GM23338 (cell line): ENCODE results near the gene TENM4. TPM values are rescaled to one million over a fixed set of nuclear protein-coding genes. Genes with fewer than 3 reads are reported as not detected.

Experiments
- ATAC-seq: fragments of 200-7000 bp; cut with Tn5 transposase; 3 replicates; pipeline ENCODE4 v1.9.1; 2020
- DNase-seq: peaks from one replicate; pipeline ENCODE4 v3.0.0-alpha.2; 2015; ENCODE audit warnings: low spot score
- H2AFZ ChIP-seq: fragments of 200-600 bp; sonication (generic); 2 replicates; pipeline ENCODE4 v1.8.0; 2016; ENCODE audit warnings: antibody characterized with exemption, mild to moderate bottlenecking, moderate library complexity
- H3F3A ChIP-seq: fragments of 200-600 bp; sonication (generic); replicated peaks from 2 replicates; pipeline ENCODE4 v1.8.0; 2017; ENCODE audit warnings: antibody characterized with exemption, mixed run types, low read depth
- H3K27ac ChIP-seq: fragments of 200-600 bp; sonication (generic); 2 replicates; pipeline ENCODE4 v1.6.1; 2016; ENCODE audit warnings: low read depth
- H3K27me3 ChIP-seq: fragments of 200-600 bp; sonication (generic); 2 replicates; pipeline ENCODE4 v1.8.0; 2016; ENCODE audit warnings: mild to moderate bottlenecking, mixed run types, moderate library complexity; ENCODE audit not compliant: insufficient read depth
- H3K36me3 ChIP-seq: fragments of 200-600 bp; sonication (generic); 2 replicates; pipeline ENCODE4 v1.8.0; 2016; ENCODE audit warnings: mild to moderate bottlenecking; ENCODE audit not compliant: insufficient read depth
- H3K4me1 ChIP-seq: fragments of 200-600 bp; sonication (generic); 2 replicates; pipeline ENCODE4 v1.8.0; 2016; ENCODE audit warnings: mild to moderate bottlenecking, moderate library complexity; ENCODE audit not compliant: insufficient read depth
- H3K4me2 ChIP-seq: fragments of 200-600 bp; sonication (generic); 2 replicates; pipeline ENCODE4 v1.7.1; 2017; ENCODE audit warnings: mixed run types
- H3K4me3 ChIP-seq: fragments of 200-600 bp; sonication (generic); 2 replicates; pipeline ENCODE4 v1.6.1; 2016; ENCODE audit warnings: mixed run types
- H3K79me2 ChIP-seq: fragments of 200-600 bp; sonication (generic); replicated peaks from 2 replicates; pipeline ENCODE4 v1.8.0; 2017; ENCODE audit warnings: mild to moderate bottlenecking; ENCODE audit not compliant: insufficient read depth
- H3K9me2 ChIP-seq: fragments of 200-600 bp; sonication (generic); 2 replicates; pipeline ENCODE4 v1.8.0; 2017; ENCODE audit not compliant: insufficient read depth
- H4K20me1 ChIP-seq: fragments of 200-600 bp; sonication (generic); replicated peaks from 2 replicates; pipeline ENCODE4 v1.8.0; 2017; ENCODE audit warnings: mild to moderate bottlenecking; ENCODE audit not compliant: insufficient read depth
- H3K27ac Mint-ChIP-seq: 2 replicates; pipeline ENCODE4 v1.8.0; 2020; ENCODE audit warnings: inconsistent platforms, mild to moderate bottlenecking, moderate library complexity, mixed read lengths
- H3K27me3 Mint-ChIP-seq: 3 replicates; pipeline ENCODE4 v1.8.0; 2022; ENCODE audit warnings: low read depth, mild to moderate bottlenecking, moderate library complexity, mixed read lengths, inconsistent platforms; ENCODE audit not compliant: insufficient read depth, poor library complexity
- H3K36me3 Mint-ChIP-seq: 3 replicates; pipeline ENCODE4 v1.8.0; 2021; ENCODE audit warnings: low read depth, mild to moderate bottlenecking, inconsistent platforms, moderate library complexity, mixed read lengths
- H3K4me1 Mint-ChIP-seq: 3 replicates; pipeline ENCODE4 v1.8.0; 2020; ENCODE audit warnings: mild to moderate bottlenecking, inconsistent platforms, mixed read lengths
- H3K4me3 Mint-ChIP-seq: 3 replicates; pipeline ENCODE4 v1.8.0; 2021; ENCODE audit warnings: moderate library complexity, mild to moderate bottlenecking, inconsistent platforms, mixed read lengths
- H3K9me3 Mint-ChIP-seq: 3 replicates; pipeline ENCODE4 v1.8.0; 2020; ENCODE audit warnings: moderate library complexity, mild to moderate bottlenecking, inconsistent platforms, mixed read lengths
- CREB1 ChIP-seq: fragments of 250-450 bp; sonication (Bioruptor Pico); IDR thresholded peaks from 2 replicates; pipeline ENCODE4 v1.5.0; 2020; ENCODE audit warnings: low read depth, mild to moderate bottlenecking, moderate library complexity
- CTCF ChIP-seq, 2 experiments: fragments of 200-600 bp in 1 of 2; sonication (generic) in 1 of 2; conservative IDR thresholded peaks; 2 replicates each; pipeline versions ENCODE4 v1.5.1 to v1.6.1; 2016 to 2017; ENCODE audit warnings: antibody characterized with exemption in 2 of 2, low read depth in 2 of 2, mild to moderate bottlenecking in 2 of 2, moderate library complexity in 1 of 2
- ETS1 ChIP-seq: IDR thresholded peaks from 2 replicates; pipeline ENCODE4 v1.6.1; 2016; ENCODE audit warnings: antibody characterized with exemption
- EZH2 ChIP-seq: fragments of 200-600 bp; sonication (generic); IDR thresholded peaks from one replicate; pipeline ENCODE4 v1.8.0; 2017; ENCODE audit warnings: antibody characterized with exemption, mild to moderate bottlenecking, low read depth; ENCODE audit not compliant: unreplicated experiment
- JUNB ChIP-seq: IDR thresholded peaks from one replicate; pipeline ENCODE4 v1.6.1; 2016; ENCODE audit warnings: antibody characterized with exemption; ENCODE audit not compliant: unreplicated experiment
- NANOG ChIP-seq: IDR thresholded peaks from 2 replicates; pipeline ENCODE4 v1.6.1; 2016; ENCODE audit warnings: antibody characterized with exemption, borderline replicate concordance
- POLR2AphosphoS5 ChIP-seq: IDR thresholded peaks from 2 replicates; pipeline ENCODE4 v1.6.1; 2016; ENCODE audit warnings: antibody characterized with exemption, low read depth
- REST ChIP-seq: IDR thresholded peaks from one replicate; pipeline ENCODE4 v1.6.1; 2018; ENCODE audit warnings: antibody characterized with exemption; ENCODE audit not compliant: unreplicated experiment
- STAT1 ChIP-seq: IDR thresholded peaks from one replicate; pipeline ENCODE4 v1.6.1; 2016; ENCODE audit warnings: antibody characterized with exemption; ENCODE audit not compliant: unreplicated experiment
- ZNF114 ChIP-seq: fragments of 250-450 bp; sonication (Bioruptor Pico); IDR thresholded peaks from 2 replicates; pipeline ENCODE4 v1.5.0; 2020; ENCODE audit warnings: mild to moderate bottlenecking, moderate library complexity
- ZNF462 ChIP-seq: fragments of 250-450 bp; sonication (Bioruptor Pico); IDR thresholded peaks from 2 replicates; pipeline ENCODE4 v1.5.0; 2020; ENCODE audit warnings: mild to moderate bottlenecking, moderate library complexity
- polyA plus RNA-seq: library from polyadenylated mRNA; unstranded; fragments of >200 nt; fragmentation: Nextera tagmentation; extraction: Ambion mirVana; gene quantifications from 2 replicates; pipeline ENCODE4 v1.2.1, GENCODE V29; 2016
- total RNA-seq: library from RNA; depleted of rRNA; stranded (reverse); fragments of >200 nt; shearing (Covaris generic); gene quantifications from 2 replicates; pipeline ENCODE4 v1.2.3, GENCODE V29; 2014

The TENM4 gene
- total and polyA plus RNA-seq, 2 experiments from 2014 or later: 7.3 TPM

- TF ChIP-seq ZNF462 (CRISPR knock-in tag): no peak
- no peak for TF ChIP-seq CTCF (conservative IDR thresholded peaks at IDR 0.05; ENCODE audit: low read depth in 2 of 2)
- TF ChIP-seq JUNB: no peak
- no peak for TF ChIP-seq ZNF114
- no peak for TF ChIP-seq POLR2AphosphoS5
- TF ChIP-seq STAT1: no peak
- no peak for TF ChIP-seq ETS1
Observed at GRCh38 chr11:78669249-78669648, 771.6 kb downstream of the TENM4 start (continued).

- Histone ChIP-seq H3K79me2 (no peaks in the 10 kb centered on the region), H3K27ac (no peak overlapping the region), H4K20me1 (no peaks in the 10 kb centered on the region), H3K4me1 (no peaks in the 10 kb centered on the region; the same call in 1 of the 2 replicates), H2AFZ (no peak overlapping the region), H3K4me2 (no peak overlapping the region), H3K9me2 (peaks cover 11% of the 10 kb centered on the region; the same call in 1 of the 2 replicates), H3K36me3 (no peaks in the 10 kb centered on the region), H3K4me3 (no peak overlapping the region), H3F3A (no peaks in the 10 kb centered on the region), H3K27me3 (no peaks in the 10 kb centered on the region)
- H3K9me3 Mint-ChIP-seq: no peaks in the 10 kb centered on the region
- ATAC-seq: no peak
- 0 out of 3 replicates have a peak, but pooled peaks cover 3% of the 10 kb centered on the region for H3K4me1 Mint-ChIP-seq
- no peak overlapping the region for H3K27ac Mint-ChIP-seq
- H3K4me3 Mint-ChIP-seq: no peak overlapping the region
- H3K36me3 Mint-ChIP-seq: peaks cover 9% of the 10 kb centered on the region; the same call in 1 of the 3 replicates
- no peak for DNase-seq
- H3K27me3 Mint-ChIP-seq: no peaks in the 10 kb centered on the region
- TF ChIP-seq ETS1 (no peak), REST (no peak), EZH2 (no peak), CREB1 (CRISPR knock-in tag) (no peak), POLR2AphosphoS5 (no peak), NANOG (no peak)
Observed at GRCh38 chr11:78667461-78667860, 773.4 kb downstream of the TENM4 start.
